Measurements from ENCODE around the gene ZCWPW1.
"Not testable (repeated sequence)": the region's sequence is repeated elsewhere in the genome, so short reads cannot be mapped to it uniquely, and the experiment has no call there.

Gene ZCWPW1

GRCh38 chr7:100398239-100398638, 30.3 kb downstream of the ZCWPW1 start:
- no peak for DNase-seq (ENCODE audit: low spot score)

- DNase-seq (ENCODE audit: low spot score): no peak
Observed at GRCh38 chr7:100397315-100398081, 31.0 kb downstream of the ZCWPW1 start.

- no peak for DNase-seq (ENCODE audit: low spot score)
Observed at GRCh38 chr7:100396421-100396982, 32.0 kb downstream of the ZCWPW1 start.

- no peak for DNase-seq (ENCODE audit: low spot score)
Observed at GRCh38 chr7:100394077-100394476, 34.4 kb downstream of the ZCWPW1 start.

GRCh38 chr7:100393233-100393905, 35.1 kb downstream of the ZCWPW1 start:
- DNase-seq (ENCODE audit: low spot score): no peak

GRCh38 chr7:100390286-100391009, 38.1 kb downstream of the ZCWPW1 start:
- DNase-seq (ENCODE audit: low spot score): no peak

- DNase-seq (ENCODE audit: low spot score): no peak
Observed at GRCh38 chr7:100389437-100390088, 38.9 kb downstream of the ZCWPW1 start.

GRCh38 chr7:100387695-100388094, 40.8 kb downstream of the ZCWPW1 start:
- DNase-seq (ENCODE audit: low spot score): no peak

- DNase-seq (ENCODE audit: low spot score): no peak
Observed at GRCh38 chr7:100386940-100387339, 41.6 kb downstream of the ZCWPW1 start.

- no peak for DNase-seq (ENCODE audit: low spot score)
Observed at GRCh38 chr7:100384628-100385294, 43.7 kb downstream of the ZCWPW1 start.

- DNase-seq (ENCODE audit: low spot score): not testable (repeated sequence)
Observed at GRCh38 chr7:100382234-100382853, 46.2 kb downstream of the ZCWPW1 start.

- DNase-seq (ENCODE audit: low spot score): not testable (repeated sequence)
Observed at GRCh38 chr7:100381531-100382233, 46.8 kb downstream of the ZCWPW1 start.

GRCh38 chr7:100380196-100380595, 48.3 kb downstream of the ZCWPW1 start:
- DNase-seq (ENCODE audit: low spot score): no peak

- no peak for DNase-seq (ENCODE audit: low spot score)
Observed at GRCh38 chr7:100378114-100378755, 50.3 kb downstream of the ZCWPW1 start.

- no peak for DNase-seq (ENCODE audit: low spot score)
Observed at GRCh38 chr7:100376066-100376465, 52.4 kb downstream of the ZCWPW1 start.

- no peak for DNase-seq (ENCODE audit: low spot score)
Observed at GRCh38 chr7:100374601-100375000, 53.9 kb downstream of the ZCWPW1 start.

GRCh38 chr7:100373870-100374598, 54.5 kb downstream of the ZCWPW1 start:
- DNase-seq (ENCODE audit: low spot score): not testable (repeated sequence)

GRCh38 chr7:100373261-100373831, 55.2 kb downstream of the ZCWPW1 start, which contains the start of gene PILRA:
PILRA (plus strand) TSS chr7:100373487; CDS start chr7:100373657, 170 bp downstream.
- DNase-seq (ENCODE audit: low spot score): no peak

- DNase-seq (ENCODE audit: low spot score): no peak
Observed at GRCh38 chr7:100372694-100373093, 55.8 kb downstream of the ZCWPW1 start.

All from HuH-7.5 (cell line).